Activated T-cell treated with anti-CD3 and anti-CD28 coated beads for 24 hours (primary cell): ENCODE data around the gene SLC16A13.
"Not testable (repeated sequence)": the region's sequence is repeated elsewhere in the genome, so short reads cannot be mapped to it uniquely, and the experiment has no call there.

Source experiments
- DNase-seq: peaks from one replicate; pipeline ENCODE4 v3.0.0-alpha.2; 2020; ENCODE audit warnings: low read depth

Gene SLC16A13, protein sequence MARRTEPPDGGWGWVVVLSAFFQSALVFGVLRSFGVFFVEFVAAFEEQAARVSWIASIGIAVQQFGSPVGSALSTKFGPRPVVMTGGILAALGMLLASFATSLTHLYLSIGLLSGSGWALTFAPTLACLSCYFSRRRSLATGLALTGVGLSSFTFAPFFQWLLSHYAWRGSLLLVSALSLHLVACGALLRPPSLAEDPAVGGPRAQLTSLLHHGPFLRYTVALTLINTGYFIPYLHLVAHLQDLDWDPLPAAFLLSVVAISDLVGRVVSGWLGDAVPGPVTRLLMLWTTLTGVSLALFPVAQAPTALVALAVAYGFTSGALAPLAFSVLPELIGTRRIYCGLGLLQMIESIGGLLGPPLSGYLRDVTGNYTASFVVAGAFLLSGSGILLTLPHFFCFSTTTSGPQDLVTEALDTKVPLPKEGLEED

DNA sequence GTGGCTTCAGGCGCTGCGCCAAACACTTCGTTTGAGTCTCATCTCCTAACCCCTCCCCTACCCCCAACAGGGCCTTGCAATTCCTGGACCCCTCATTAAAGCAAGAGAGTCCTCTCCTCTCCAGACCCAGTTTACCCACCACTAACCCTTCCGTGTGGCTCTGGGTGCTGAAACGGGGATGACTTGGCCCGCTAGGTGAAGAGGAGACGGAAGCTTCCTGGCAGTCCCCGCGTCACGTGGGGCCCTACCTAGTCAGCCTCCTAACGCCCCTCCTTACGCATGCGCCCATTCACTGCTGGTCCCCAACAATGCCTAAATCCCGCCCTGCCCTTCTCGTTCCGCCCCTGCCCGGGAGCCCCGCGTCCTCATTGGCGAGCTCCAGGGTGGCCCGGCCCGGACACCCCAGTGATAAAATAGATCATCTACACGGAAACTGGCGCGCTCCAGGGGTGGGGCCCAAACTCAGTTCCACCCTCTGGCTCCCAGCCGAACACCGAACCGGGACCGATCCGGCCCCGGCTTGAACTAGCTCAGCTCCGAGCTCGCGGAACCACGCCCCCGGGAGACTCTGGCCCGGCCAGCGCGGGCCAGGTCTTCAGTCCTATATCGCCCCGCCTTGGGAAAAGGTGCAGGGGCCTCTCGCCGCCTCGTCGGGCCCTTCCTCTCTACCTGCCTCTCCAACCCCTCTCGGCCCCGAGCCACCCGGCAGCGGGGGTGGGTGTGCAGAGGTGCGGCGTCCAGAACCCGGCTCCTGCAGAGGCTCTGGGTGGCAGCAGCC lies at the start of gene SLC16A13:
Gene SLC16A13, plus strand, starts transcription at position 425 of the 778 bp plus-strand sequence. CDS start 368 bp downstream, outside the sequence.
- peak; percentile 98 for DNase-seq

DNA sequence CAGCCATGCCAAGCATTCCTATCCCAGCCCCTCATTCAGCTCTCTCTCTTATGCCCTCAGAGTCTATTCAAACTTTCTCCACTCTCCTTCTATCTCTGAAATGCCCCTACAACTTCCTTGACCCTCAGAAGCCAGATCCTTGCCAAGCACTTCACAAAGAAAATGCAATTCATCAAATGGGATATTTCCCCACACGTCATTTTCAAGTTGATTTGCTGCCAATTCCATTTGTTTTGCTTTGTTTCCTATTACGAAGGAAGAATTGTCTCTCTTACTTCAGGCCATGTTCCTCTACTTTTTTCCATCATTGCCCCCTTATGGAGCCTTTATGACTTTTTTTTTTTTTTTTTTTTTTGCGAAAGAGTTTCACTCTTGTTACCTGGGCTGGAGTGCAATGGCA lies 49.1 kb upstream of the SLC16A13 start:
- no peak for DNase-seq

DNA sequence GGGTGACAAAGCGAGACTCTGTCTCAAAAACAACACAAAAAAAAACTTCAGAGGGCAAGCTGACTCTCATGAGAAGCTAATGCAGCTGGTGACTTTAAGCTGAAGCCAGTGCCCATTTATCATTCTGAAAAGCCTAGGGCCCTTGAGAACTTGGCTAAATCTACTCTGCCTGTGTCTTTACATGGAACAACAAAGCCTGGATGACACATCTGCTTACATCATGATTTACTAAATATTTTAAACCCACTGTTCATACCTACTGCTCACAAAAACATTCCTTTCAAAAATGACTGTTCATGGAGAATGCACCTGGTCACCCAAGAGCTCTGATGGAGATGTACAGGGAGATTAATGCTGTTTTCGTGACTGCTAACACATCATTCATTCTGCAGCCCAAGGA lies 46.0 kb upstream of the SLC16A13 start:
- DNase-seq: no peak

DNA sequence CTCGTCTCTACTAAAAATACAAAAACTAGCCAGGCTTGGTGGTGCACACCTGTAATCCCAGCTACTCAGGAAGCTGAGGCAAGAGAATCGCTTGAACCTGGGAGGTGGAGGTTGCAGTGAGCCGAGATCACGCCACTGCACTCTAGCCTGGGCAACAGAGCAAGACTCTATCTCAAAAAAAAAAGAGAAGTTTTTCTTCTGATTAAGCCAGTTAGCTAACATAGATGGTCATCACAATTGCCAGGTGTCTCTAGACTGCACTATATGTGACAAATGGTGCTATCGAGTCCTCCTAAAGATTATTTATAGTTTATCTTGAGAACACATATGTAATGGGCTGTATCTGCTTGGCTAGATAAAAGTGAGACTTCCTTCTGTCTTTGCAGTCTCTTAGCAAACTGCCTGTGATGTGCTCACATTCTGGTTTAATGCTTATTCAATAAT lies 42.2 kb upstream of the SLC16A13 start:
- DNase-seq: not testable (repeated sequence)

DNA sequence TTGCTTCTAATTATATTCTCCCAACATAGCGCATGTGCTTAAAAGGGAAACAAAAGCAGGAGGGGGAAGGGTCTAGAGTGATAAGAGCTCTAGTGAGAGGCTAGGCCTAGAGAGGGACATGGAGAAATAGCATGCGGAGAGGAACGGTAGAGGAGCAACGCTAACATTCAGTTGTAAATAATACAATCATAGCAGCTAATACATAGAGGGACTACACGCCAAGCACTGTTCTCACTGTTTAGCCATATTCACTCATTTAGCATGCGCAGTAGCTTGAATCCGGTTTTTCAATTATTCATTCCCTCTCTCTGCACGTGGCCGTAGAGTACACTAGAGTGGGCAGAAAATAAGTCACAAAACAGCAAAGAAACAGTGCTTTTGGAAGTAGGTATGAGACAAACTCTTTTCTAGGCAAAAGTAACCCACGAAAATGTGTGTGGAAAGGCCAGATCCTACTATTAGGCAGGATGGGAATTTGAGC lies 41.7 kb upstream of the SLC16A13 start:
- no peak for DNase-seq

DNA sequence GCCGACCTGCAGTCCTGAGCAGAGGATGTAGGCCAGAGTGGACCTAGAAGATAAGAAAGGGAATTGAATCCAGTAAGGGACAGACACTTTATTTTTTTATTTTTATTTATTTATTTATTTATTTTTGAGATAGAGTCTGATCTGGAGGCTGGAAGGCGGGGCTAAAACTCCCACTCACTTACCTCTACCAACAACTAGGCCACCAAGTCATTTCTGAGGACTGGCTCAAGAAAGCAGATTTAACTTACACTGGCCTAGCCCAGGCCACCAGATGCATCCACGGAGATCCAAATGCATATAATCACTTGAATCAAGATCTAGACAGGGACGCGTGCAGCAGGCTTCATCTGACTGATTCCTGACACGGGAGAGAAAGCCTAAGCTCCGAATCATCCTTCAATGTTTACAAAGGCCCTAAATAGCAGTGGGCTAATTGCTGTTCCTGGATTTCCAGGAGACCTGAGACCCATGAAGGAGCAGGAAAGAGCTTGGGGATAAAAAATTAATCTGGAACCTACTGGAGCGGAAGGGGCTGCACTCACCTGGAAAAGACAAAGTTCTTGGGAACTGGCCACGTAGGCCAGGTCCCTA lies 41.1 kb upstream of the SLC16A13 start:
- DNase-seq: no peak

DNA sequence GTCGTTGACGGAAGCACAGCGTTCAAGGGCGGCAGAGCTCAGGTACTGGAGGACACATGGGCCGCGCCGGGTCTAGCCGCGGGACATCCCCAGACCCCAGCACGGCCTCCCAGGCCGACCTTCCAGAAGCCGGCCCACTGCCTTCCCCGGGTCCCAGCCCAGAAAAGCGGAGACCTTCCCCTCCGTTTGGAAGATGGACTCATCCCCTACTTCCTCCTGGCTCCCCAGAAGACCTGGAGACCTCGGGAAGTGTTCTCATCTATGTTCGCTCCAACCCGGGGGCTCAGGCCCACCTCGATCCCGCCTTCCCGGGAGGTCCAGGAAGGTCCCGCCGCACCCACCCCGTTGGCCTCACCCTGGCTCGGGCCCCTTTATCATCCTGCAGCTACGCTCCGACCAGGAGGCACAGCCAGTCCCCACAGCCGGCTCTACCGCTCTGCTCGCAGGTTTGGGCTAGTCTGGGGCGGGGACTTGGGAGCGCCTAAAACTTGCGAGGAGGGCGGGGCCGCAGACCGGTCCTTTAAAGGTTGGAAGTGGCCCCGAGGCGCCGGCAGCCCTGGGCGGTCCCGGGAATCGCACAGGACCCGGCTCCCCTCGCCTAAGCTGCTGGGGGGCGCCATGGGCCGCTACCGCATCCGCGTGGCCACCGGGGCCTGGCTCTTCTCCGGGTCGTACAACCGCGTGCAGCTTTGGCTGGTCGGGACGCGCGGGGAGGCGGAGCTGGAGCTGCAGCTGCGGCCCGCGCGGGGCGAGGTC lies 40.1 kb upstream of the SLC16A13 start, which contains the start of gene ALOX12:
Gene ALOX12, plus strand, starts transcription at position 550 of the 756 bp plus-strand sequence. Its CDS starts 69 bp downstream, at position 619.
- no peak for DNase-seq

DNA sequence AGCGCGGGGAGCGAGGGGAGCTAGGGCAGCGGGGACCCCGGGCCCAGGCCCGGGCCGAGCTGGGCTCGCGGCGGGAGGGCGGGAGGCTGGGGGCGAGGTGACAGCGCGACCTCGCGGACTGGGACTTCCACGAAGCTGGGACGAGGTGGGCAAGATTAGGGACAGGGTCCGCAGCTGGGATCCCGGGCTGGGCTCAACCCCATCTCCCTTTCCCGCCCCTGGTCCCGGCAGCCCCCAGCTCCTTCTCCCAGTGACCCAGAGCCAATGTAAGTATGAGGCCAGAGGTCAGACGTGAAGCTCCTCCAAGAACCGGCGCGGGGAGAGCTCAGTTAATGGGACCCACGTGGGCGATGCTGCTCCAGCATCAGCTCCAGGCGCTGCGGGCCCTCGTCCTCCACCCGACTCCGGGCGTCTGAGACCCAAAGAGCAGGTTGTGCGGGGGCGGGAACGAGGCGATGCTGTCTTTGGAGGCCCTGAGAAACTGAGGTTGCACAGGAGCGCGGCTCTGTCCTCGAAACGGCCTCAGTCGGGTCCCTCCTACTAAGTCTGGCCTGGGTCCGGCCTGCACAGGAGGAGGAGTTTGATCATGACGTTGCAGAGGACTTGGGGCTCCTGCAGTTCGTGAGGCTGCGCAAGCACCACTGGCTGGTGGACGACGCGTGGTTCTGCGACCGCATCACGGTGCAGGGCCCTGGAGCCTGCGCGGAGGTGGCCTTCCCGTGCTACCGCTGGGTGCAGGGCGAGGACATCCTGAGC lies 39.4 kb upstream of the SLC16A13 start:
- no peak for DNase-seq

DNA sequence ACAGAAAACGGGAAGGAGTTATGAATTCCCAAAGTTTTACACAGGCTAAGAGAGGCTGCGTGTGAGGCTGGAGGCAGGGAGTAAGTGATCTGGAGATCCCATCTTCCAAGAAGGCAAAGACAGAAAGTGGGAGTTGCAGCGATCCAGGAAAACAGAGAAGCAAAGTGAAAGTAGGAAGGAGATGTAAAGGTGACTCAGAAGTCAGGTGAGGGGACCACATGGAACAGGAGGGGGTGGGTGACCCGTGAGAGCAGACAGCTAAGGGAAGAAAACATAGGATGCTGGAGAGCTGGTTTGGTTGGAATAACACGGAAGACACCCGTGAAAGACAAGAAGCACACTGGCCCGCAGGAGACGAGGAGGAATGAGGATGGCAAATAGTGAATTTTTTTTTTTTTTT lies 38.6 kb upstream of the SLC16A13 start:
- DNase-seq: no peak

DNA sequence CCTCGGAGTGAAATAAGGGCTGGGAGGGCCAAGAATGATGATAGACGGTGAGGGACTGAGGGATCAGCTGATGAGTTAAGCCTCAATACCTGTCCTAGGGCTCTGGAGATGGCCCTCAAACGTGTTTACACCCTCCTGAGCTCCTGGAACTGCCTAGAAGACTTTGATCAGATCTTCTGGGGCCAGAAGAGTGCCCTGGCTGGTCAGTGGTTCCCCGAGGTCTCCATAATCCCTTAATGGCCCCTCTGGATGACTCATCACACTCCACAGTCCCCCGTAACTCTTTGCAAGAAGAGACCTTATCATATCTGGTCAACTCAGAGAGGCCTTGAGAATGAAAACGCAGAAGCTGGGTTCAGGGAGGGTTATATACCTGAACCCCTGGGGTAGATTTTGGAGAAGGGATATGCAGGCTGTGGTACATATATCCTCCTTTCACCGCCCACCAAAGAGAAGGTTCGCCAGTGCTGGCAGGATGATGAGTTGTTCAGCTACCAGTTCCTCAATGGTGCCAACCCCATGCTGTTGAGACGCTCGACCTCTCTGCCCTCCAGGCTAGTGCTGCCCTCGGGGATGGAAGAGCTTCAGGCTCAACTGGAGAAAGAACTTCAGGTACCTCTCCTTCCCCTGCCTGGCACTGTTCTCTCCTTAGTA lies 36.8 kb upstream of the SLC16A13 start:
- no peak for DNase-seq

DNA sequence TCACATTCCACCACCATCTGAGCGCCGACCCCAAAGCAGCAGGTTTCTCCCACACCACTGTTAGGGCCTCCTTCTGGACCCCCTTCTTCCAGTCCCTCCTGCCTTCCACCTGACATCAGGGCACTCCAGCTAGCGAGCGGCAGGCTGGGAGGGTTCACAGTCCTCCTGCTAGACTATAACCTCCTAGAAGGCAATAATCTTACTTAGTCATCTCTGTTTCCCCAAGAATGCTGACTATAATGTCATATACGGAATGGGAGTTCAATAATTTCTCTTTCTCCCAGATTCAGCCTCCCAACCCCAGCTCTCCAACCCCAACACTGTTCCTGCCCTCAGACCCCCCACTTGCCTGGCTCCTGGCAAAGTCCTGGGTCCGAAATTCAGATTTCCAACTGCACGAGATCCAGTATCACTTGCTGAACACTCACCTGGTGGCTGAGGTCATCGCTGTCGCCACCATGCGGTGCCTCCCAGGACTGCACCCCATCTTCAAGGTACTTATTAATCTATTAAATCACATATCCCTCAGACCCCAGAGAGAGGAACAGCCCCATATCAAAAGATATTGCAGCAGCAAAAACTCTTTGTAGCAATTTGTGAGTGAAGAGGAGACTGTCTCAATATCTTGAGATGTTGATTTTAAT lies 34.4 kb upstream of the SLC16A13 start:
- DNase-seq: no peak

DNA sequence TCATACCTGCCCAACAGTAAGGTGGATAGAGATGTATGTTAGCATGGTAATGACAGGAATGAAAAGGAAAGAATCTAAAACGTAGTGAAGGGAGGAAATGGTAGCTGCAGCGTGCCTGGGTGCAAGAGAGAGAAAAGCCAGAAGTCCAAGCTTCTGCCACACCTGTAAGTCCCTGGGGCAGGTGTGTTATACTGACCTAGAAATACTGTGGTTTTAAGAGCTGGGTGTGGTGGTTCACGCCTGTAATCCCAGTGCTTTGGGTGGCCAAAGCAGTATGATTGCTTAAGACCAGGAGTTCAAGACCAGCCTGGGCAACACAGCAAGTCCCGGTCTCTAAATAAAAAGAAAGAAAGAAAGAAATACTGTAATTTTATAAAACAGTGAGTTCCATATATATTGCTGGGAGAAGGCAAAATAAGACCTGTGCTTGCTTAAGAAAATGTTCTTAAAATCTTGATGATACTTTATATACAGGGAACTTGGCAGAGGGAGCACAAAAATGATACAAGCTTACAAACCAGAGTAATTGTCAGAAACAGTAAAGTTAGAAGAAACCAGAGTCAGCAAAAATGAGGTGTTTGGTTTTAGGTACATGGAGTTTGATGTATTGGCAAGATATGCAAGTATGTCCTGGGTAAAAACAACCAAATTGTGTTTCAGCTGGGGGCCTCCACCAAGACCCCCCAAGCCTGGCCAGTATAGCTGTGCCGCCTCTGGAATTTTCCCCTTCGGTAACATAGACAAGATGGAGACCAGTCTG lies 33.3 kb upstream of the SLC16A13 start:
- no peak for DNase-seq

DNA sequence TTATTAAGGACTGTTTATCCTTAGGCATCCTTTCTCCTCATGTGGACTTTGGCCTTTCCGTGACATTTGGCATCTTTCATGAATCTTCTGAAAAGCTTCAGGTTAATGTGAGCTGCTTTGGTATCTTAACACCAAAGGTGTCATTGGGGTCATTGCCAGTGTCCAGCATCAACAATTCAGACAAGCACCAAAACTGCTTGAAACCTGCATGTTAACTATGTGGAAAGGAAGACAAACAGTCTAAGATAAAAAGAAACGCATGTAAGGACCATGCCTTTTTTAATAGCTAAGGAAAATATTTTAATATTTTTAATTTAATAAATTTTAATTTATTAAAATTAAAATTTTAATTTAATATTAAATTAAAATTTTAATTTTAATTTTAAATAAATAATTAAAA lies 32.1 kb upstream of the SLC16A13 start:
- no peak for DNase-seq

DNA sequence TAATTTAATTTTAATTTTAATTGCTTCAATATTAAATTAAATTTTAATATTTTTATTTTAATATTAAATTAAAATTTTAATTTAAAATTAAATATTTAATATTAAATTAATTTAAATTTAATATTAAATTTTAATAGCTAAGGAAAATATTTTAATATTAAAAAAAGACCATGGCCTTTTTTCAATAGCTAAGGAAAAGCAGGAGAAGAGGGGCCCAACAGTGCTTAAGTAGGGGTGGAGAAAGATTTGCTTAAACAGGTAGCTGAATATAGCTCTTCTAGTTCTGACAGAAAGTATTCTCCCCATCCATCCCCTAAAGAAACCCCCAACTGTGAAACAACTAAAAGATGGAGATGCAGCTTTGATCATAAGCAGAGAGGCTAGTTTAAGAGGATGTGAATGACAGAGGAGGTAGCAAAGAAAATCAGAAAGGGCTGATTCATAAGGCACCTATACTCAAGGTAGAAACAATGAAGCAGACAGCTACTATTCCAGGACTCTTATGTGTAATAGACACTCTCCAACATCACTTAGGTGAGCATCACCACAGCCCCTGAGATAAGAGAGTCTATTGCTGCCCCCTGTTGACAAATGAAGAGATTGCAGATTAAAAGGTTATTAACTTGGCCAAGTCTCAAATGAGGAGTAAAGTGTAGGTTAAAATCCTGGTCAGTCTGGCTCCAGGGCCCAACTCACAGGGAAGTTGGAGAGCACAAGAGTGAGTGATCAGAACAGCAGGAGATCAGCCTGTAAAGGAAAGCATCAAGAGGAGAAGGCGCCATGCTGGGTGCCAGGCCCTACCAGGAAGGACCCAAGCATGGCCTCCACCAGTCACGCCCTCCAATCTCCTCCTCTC lies 31.2 kb upstream of the SLC16A13 start:
- DNase-seq: no peak

DNA sequence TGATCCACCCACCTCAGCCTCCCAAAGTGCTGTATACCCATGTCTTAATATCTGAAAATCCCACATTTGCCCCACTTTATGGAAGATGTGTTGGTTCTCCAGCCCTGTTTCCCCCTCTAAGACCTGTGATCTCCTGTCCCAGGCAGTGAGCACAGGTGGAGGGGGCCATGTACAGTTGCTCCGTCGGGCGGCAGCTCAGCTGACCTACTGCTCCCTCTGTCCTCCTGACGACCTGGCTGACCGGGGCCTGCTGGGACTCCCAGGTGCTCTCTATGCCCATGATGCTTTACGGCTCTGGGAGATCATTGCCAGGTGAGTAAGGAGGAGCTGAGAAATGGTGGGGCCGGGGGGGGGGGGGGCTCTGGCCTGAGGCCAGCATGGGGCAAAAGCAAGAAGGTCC lies 30.1 kb upstream of the SLC16A13 start:
- no peak for DNase-seq

DNA sequence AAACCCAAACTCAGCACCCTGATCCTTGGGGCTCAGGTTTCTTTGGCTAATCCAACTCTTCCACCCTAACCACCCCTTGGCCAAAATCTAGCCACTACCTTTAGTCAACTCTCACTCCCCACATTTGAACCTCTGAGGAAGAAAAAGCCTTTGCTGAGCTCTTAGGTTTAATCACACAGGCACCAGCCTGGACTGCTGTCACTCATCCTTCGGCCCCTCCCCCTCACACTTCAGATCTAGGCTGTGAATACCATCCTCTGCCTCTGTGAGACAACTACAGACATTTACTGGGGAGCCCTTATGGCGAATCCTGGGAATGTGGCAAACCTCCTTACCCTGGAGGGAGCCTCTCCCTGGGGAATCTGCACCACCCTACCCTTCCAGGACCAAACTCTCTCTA lies 28.7 kb upstream of the SLC16A13 start:
- DNase-seq: no peak

DNA sequence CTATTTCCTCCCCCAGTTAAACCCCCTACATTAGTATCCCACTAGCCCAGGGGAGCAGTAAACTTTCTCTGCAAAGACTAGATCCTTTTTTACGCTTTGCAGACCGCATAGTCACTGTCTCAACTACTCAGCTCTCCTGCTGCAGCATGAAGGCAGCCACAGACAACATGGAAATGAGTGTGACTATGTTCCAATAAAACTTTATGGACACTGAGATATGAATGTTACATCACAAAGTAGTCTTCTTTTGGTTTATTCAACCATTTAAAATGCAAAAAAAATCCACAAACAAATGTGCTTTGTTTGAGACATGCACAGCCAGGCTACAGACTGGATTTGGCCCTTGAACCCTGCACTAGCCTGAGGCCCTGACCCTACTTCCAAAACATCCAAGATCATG lies 25.3 kb upstream of the SLC16A13 start:
- DNase-seq: no peak

DNA sequence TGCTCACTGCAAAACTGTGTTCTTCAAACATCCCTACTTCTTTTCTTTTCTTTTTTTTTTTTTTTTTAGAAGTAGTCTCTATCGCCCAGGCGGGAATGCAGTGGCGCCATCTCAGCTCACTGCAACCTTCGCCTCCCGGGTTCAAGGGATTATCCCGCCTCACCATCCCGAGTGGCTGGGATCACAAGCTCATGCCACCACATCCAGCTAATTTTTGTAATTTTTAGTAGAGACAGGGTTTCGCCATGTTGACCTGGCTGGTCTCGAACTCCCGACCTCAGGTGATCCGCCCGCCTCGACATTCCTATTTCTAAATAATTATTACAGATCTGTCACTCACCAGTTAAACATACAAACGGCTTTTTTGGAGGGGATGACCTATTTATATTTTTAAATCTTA lies 24.4 kb upstream of the SLC16A13 start:
- no peak for DNase-seq
